ENCODE results near the gene MXD1.
"Not testable (repeated sequence)": the region's sequence is repeated elsewhere in the genome, so short reads cannot be mapped to it uniquely, and the experiment has no call there.

Gene MXD1, protein sequence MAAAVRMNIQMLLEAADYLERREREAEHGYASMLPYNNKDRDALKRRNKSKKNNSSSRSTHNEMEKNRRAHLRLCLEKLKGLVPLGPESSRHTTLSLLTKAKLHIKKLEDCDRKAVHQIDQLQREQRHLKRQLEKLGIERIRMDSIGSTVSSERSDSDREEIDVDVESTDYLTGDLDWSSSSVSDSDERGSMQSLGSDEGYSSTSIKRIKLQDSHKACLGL

DNA sequence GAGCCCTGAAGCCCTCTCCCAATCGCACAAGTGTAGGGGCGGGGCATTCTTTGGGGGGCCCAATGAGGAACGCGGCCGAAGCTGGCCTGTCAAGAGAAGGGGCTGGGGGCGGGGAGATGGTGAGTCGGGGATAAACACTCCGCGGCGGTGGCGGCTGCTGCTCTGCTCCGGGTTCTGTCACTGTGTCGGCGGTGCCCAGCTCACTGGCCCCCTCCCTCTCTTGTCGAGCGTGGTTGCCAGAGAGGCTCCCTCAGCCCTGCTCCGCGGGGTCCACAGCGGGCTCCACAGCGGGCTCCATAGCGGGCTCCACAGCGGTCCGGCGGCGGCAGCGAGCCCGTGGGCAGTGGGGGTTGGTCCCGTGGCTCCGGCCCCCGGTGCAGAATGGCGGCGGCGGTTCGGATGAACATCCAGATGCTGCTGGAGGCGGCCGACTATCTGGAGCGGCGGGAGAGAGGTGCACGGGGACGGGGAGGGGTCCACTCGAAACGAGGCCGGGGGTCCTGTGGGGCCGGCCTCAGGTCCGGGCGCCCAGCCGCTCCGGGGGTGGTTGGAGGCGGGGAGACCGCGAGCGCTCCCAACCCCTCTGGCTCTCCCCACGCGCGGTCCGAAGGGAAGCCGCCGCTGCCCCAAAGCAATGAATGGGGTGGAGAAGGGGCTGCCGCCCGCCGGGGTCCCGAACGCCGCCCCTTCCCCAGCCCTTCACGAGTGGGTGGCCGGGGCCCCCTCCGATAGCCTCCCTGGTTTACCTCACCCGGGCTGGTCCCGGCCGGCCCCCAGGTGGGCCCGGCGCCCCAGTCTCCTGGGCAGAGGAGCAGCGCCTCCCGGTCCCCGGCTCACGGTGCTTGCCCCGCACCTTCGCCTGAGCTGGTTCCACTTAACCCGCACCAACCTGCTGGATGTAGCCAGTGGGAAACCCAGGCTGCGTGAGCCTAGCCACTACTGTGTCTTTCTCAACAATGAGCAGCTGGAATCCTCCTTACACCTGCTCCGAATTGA is at the start of gene MXD1:
MXD1 (plus strand) TSS at position 160 of the 996 bp plus-strand sequence; CDS start at position 382, 222 bp downstream.
- DNase-seq (ENCODE audit: low spot score), result no peak

DNA sequence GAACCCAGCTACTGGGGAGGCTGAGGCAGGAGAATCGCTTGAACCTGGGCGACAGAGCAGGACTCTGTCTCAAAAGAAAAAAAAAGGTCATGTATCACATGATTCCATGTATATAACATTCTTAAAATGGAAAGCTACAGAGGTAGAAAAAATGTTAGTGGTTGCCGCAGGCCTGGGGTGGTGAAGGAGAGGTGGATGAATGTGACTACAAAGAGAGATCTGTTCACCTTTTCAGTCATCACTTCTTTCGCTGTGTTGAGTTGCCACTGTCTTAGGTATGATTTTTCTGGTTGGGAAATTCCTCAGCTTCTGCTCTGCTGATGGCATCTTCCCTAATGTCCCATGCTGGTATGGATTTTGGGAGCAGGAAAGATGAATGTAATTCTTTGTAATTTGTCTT is 26.5 kb upstream of the MXD1 start:
- no peak for DNase-seq (ENCODE audit: low spot score)

DNA sequence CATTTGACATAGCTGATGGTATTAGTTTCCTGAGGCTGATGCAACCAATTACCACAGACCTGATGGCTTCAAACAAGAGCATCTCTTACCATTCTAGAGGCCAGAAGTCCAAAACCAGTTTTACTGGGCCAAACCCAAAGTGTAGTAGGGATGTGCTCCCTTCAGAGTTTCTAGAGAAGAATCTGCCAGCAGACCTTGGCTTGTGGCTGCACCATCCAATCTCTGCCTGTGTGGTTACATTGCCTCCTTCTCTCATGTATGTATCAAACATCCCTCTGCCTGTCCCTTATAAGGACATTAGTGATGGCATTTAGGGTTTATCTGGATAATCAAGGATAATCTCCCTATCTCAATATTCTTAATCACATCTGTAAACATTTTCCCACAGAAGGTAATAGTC is 25.6 kb upstream of the MXD1 start:
- DNase-seq (ENCODE audit: low spot score), result no peak

DNA sequence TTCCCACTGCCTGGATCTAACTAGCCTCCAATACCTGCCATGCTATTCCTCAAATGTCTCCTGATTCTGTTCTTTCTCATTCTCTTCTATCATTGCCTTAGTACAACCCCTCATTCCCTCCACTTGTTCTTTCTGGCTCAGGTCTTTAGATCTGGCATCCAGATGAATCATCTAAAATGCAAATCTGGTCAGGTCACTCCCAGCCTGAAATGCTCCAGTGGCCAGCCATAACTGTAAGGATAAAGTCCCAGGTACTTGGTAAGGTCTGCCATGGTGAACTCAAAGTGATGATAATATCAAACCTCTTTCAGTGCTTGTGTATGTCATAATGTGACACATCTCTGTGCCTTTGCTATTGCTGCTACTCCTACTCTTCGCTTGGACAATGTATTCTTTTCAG is 24.0 kb upstream of the MXD1 start:
- no peak for DNase-seq (ENCODE audit: low spot score)

DNA sequence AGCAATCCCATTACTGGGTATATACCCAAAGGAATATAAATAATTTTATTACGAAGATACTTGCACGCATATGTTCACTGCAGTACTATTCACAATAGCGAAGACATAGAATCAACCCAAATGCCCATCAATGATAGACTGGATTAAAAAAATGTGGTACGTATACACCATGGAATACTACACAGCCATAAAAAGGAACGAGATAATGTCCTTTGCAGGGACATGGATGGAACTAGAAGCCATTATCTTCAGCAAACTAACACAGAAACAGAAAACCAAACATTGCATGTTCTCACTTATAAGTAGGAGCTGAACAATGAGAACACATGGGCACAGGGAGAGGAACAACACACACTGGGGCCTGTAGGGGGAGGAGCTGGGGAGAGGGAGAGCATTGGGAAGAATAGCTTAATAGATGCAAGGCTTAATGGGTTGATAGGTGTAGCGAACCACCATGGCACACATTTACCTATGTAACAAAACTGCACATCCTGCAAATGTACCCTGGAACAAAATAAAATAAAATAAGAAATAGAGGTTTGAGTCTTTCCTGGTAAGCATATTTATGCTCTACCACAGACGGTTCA is 22.0 kb upstream of the MXD1 start:
- DNase-seq (ENCODE audit: low spot score), result not testable (repeated sequence)

DNA sequence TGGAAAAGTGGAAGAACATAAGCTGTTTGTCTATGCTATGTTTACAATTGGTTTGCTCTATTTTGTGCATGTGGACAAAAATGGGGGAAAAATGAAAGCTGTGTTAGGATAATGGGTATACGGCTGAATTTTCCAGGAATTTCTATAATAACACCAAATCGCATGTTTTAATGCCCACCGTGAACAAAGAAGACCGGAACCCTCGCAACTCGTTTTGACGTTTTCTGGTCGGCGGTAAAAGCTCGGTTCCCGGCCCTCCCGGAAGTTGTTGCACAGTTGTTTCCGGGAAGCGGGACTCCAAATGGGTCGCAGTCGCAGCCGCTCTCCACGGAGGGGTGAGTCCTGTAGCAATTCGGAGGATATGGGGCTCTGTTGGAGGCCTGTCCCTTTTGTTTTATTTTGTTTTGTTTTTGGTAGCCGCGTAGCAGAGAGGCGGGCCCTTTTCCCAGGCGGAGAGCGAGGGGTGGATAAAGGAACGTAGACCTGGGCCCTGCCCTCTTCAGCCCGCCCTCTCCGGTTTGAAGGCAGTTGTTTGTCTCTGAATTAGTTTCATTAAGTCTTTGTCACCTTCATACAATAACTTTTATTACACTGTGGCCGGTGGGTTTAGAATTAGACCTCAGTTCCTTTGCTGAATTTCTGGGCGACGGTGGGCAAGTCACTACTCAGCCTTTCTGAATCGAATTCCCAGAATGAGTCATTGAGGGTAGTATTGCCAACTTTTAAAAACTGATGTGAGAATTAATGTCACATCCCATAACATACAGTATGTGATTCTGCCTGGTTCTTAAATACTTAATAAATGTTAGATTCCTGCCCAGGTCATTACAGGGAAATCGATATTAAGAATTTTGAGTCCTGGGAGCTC is 21.0 kb upstream of the MXD1 start, which contains the start of gene SNRNP27:
SNRNP27 (plus strand) TSS at position 273 of the 868 bp plus-strand sequence; CDS start at position 302, 29 bp downstream.
- DNase-seq (ENCODE audit: low spot score), result peak; percentile 86

DNA sequence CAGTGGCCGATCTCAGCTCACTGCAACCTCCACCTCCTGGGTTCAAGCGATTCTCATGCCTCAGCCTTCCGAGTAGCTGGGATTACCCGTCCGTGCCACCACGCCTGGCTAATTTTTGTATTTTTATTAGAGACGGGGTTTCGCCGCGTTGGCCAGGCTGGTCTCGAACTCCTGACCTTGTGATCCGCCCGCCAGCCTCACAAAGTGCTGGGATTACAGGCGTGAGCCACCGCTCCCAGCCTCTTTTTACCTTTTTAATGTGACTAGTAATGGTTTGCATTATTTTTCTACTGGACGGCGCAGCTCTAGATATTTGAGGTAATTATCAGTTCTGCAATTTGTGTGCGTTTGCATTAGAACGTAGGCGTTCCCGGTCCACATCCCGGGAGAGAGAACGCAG is 20.2 kb upstream of the MXD1 start:
- DNase-seq (ENCODE audit: low spot score), result not testable (repeated sequence)

DNA sequence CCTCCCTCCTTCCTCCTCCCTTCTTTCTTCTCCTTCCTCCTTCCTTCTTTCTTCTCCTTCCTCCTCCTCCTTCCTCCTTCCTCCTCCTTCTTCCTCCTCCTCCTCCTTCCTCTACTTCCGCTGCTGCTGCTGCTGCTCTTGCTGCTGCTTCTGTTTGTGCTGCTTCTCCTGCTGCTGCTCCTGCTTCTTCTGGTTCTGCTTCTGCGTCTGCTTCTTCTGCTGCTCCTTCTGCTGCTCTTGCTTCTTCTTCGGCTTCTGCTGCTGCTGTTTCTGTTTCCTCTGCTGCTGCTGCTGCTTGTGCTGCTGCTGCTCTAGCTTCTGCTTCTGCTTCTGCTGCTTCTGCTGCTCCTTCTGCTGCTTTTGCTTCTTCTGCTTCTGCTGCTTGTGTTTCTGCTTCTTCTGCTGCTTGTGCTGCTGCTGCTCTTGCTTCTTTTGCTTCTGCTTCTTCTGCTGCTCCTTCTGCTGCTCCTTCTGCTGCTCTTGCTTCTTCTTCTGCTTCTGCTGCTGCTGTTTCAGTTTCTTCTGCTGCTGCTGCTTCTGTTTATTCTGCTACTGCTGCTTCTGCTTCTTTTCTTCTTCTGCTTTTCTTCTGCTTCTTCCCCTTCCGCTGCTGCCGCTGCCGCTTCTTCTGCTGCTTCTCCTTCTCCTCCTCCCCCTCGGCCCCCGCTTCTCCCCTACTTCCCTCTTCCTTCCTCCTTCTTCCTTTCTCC is 12.5 kb upstream of the MXD1 start:
- DNase-seq (ENCODE audit: low spot score), result peak; percentile 8

DNA sequence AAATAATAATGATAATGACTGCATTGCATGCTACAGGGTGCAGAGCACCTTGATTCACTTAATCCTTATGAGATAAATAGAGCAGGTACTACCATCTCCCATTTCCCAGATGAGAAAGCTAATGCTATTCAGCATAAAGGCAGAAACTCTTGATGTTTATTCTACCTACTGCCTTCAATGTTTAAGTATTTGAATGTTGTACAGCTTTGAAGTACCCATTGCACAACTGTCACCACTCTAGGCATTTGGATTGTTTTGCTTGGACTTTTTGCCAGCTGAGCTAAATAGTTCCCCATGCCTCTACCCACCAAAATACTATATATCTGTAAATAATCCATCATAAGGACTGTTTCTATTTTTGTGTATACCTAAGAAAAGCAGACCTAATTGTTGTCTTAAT is 7.7 kb upstream of the MXD1 start:
- DNase-seq (ENCODE audit: low spot score), result no peak

DNA sequence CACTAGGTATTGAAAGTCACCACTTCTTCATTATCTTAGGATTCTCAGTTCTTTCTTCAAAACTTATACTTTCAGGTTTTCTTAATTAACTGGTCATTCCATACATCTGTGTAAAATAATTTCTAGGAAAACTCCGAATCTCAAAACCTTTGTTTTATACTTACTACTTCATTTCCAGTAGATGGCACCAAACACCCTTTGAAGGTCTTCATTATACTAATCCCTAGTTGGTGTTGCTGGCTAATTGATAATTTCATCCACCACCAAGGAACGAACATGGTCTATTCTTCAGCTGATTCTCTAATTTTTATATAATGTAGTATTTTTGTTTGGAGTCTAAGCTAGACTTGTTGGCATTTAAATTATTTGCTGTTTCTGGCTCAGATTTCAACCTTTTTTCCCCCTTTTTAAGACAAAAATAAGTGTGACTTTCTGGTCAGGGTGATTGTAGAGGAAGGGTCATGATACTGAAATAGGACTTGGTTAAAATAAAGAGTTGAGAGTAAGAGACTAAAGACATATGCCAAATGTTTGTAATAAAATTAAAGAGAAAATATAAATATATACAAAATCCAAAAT is 2.8 kb upstream of the MXD1 start:
- peak; percentile 72 for DNase-seq (ENCODE audit: low spot score)

DNA sequence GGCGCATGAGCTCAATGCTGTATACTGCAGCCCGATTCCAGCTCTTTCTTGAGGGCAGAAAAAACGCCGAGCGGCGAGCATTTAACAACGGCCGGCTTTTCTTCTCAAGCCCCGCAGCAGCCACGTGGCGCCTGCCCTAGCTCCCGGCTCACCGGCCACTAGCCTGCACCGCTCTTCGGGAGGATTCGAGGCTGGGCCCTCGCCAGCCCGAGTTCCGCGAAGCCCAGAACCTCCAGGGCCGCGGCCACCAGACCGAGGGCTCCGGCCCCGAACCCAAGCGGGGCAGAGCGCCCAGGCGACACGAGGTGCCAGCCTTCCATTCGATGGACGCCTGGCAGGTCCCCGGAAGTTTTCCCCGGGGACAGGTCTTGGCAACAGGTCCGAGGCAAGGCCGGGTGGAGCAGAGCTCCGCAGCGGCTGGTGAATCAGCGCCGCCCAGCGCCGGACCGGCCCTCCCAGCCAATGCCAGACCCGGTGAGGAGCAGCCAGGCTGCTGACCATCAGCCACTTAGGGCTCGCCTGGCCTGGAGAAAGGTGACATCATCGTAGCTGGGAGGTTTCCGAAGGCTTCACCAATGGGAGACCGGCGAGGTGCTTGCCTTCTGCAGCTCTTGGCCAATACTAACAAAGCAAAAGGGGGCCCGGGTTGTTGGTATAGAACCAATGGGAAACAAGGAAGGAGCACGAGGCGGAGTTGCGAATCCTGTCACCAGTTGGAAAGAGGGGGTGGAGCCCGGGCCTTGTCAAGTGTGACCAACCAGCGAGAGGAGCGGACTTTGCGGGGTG is 552 bp upstream of the MXD1 start:
- peak; percentile 100 for DNase-seq (ENCODE audit: low spot score)

DNA sequence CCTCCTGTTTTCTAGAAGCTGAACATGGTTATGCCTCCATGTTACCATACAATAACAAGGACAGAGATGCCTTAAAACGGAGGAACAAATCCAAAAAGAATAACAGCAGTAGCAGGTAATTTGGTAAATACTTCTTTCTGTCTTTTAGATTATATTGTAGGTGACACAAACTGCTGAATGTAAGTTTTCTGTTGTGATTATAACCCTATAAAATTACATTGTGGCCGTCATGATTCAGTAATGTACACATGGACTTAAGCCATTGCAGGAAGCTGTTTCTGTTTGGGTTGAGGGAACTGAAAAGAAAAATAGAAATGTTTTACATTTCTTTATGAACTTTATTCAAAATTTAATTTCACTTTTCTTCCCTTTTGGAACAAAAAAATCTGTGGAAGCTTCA is 1.2 kb downstream of the MXD1 start:
- DNase-seq (ENCODE audit: low spot score), result no peak

DNA sequence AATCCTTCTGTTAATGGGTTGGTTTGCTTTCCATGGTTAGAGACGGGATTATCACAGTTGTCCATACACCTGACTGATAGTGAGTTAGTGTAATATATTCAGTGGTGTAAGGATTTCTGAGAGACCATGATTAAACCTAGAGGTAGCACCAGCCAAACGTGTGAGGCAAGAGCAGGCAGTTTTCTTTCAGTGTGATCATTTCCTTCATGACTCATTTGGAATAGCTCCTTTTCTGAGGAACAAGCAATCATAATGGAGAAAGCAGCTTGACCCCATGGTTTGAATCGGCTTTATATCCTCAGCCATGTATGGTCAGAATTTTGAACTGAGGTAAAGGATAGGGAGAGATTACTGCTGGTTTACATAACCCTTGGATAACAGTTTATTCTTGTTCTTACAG is 2.9 kb downstream of the MXD1 start:
- DNase-seq (ENCODE audit: low spot score), result no peak

DNA sequence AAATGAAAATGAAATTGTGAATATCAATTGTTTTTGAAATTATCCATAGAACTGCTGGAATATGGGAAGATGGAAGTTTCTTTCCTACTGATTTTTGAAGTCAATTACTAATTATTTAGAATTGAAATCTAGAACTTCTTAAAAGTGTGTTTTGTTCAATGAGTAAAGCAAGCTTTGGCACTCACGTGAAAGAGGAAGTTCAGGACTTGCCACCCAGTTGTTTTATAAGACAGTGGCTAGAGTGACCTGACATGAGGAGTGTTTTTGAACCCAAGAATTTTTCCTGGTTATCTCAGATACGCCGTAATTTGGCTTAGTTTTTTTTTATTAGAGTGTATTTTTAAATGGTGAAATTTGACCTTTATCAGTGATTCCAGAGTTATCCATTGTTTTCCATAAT is 3.5 kb downstream of the MXD1 start:
- DNase-seq (ENCODE audit: low spot score), result no peak

DNA sequence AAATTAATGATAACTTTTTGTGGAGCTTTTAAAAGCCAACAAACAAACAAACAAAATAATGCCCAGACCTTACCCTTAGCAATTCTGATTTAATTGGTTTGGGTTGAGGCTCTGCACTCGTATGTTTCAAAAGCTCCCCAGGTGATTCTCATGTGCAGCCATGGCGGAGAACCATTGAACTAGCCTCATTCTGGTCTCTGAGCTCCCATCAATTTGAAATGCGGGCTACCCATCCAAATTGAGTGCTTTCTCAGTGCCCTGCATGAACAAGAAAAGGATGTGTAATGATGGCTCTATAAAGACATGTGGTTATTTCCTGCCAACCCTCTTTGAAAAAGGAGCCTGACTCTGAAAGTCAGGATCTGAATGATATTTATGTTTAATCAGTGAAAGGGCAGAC is 8.2 kb downstream of the MXD1 start:
- no peak for DNase-seq (ENCODE audit: low spot score)

DNA sequence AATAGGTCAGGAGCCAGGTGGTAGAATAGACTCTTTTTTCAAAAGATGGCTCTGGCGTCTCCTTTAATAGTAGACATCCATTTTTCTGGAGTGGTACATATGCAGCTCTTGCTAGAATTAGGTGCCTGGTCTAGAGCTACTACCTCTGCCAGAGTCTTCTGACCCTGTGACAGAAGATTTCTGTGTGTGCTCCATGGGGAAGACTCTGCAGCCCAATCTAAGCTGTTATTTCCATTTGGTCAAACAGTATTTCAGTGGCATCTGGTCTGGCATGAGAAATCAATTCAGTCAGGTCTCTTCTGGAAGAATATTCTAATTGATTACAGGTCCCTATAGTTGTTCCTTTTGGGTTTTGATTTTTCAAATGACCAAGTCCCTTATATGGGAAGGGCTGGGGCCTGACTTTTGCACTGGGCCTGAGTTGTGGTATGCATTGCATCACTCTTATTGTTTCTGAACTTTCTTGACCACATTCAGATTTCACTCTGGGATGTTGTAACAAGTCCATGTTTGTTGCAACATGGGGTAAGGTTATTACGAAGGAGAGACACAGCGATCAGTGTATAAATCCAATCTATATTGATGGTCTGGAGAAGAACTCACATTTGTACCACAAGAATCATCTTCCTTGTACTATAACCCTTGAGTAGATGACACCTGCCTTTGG is 12.1 kb downstream of the MXD1 start:
- no peak for DNase-seq (ENCODE audit: low spot score)

DNA sequence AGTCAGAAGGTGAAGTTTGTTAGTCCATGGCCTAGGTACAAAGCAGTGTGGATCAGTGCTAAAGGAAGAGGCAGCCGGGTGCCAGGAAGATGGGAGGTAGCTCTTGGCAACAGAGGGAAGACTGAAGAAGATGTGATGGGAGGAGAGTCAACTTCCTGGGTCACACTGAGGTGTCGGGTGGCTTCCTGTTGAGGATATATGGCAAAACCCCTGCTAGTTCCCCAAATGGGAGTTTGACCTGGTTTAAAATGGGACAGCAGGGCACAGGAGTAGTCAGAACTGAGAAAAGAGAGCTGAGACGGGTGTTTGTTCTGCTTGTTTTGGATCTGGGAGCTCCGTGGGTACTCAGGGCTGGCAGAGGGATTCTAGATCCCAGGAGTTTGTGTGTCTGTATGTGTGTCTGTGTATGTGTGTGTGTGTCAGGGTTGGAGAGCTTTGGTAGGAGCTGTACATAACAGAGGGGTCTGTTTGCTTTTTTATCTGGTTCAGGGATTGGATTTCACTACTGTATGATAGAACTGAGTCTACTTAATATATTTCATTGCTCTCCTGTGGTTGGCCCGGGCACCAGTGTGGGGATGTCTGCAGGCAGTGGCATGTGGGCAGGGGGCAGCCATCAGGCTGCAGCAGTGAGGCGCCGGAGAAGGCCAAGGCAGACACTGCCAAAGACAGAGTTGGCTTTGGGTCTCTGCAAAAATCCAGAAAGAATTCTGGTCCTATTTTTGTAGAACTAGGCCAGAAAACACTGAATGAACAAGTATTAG is 17.1 kb downstream of the MXD1 start:
- no peak for DNase-seq (ENCODE audit: low spot score)

DNA sequence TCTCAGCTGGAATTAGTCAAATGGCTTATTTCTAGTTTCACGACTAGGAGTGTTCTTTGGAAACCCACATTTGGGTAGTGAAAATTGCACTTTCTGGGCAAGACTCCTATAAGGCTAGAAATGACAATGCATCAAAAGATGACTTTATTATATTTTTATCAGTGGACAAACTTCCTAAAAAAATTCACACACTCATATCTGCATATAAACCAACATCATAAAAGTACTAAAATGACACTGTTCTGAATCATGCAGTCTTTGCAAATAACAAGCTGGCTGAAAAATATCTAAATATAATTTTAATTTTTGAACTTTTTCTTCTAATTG is 17.6 kb downstream of the MXD1 start:
- no peak for DNase-seq (ENCODE audit: low spot score)
